ENCODE data around the gene RBM24.

DNA sequence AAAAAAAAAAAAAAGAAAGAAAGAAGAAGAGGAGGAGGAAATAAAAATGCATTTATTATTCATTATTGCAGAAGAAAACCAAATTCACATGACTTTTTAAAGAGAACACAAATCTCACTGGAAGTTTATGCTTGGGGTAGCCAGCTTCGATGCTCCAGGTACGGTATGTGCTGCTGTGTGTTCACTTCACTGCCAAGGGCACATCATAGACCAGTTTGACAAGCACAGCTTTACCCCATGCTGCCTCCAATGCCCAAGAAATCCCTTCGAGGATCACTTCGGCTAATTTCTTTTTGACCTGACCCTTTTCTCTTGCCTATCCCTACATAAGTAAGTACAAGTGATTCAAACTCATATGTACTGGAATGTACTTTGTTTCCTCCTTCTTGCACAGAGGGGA is 41.9 kb upstream of the RBM24 start:
- TF ChIP-seq, protein P1, sequence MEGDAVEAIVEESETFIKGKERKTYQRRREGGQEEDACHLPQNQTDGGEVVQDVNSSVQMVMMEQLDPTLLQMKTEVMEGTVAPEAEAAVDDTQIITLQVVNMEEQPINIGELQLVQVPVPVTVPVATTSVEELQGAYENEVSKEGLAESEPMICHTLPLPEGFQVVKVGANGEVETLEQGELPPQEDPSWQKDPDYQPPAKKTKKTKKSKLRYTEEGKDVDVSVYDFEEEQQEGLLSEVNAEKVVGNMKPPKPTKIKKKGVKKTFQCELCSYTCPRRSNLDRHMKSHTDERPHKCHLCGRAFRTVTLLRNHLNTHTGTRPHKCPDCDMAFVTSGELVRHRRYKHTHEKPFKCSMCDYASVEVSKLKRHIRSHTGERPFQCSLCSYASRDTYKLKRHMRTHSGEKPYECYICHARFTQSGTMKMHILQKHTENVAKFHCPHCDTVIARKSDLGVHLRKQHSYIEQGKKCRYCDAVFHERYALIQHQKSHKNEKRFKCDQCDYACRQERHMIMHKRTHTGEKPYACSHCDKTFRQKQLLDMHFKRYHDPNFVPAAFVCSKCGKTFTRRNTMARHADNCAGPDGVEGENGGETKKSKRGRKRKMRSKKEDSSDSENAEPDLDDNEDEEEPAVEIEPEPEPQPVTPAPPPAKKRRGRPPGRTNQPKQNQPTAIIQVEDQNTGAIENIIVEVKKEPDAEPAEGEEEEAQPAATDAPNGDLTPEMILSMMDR (IDR thresholded peaks at IDR 0.05): no peak
- no peak for TF ChIP-seq POLR2A (IDR thresholded peaks at IDR 0.05)

Data from lower leg skin (tissue), 3 donors.